K562 (cell line): ENCODE data around the gene CACNG8. TPM values are rescaled to one million over a fixed set of nuclear protein-coding genes. Genes with fewer than 3 reads are reported as not detected.

Experiments
- ATAC-seq: fragments of 200-7000 bp; cut with Tn5 transposase; 3 replicates; pipeline ENCODE4 v1.9.1; 2020; ENCODE audit warnings: moderate library complexity
- BruUV-seq: library from RNA; stranded (reverse); fragments of 400-500 nt; replicated peaks from 2 replicates; lab custom pipeline; 2021; lab: Mats Ljungman, UMichigan
- CTCF ChIA-PET: fragments of 300-600 bp; formaldehyde crosslinking; extraction: SDS; loops from one replicate; lab custom pipeline; 2021; ENCODE audit warnings: low intra/inter-chr PET ratio; lab: Yijun Ruan, JAX
- POLR2A ChIA-PET: fragments of 300-600, 350-650 bp; sonication (Branson Sonifier 250); formaldehyde crosslinking; extraction: SDS; loops from one replicate; lab custom pipeline; 2021; ENCODE audit warnings: antibody characterized with exemption, inconsistent platforms; lab: Yijun Ruan, JAX
- DNase-seq, 4 experiments: peaks; one replicate each; pipeline versions ENCODE4 v3.0.0 to v3.0.0-alpha.2; 2011 to 2018; ENCODE audit warnings: low spot score in 3 of 4, mixed read lengths in 3 of 4; ENCODE audit errors: extremely low read depth in 1 of 4
- FAIRE-seq: peaks from 2 replicates; lab custom pipeline; 2011; peaks lifted over from hg19 to GRCh38; lab: Jason Lieb, UNC
- H2AFZ ChIP-seq: 2 replicates; pipeline ENCODE4 v1.6.0; 2011; ENCODE audit warnings: low read depth, low read length, control low read depth, inconsistent platforms
- H3K27ac ChIP-seq: fragments of 200-600 bp; 3 replicates; pipeline ENCODE4 v1.8.0; 2011; ENCODE audit warnings: low read depth, mild to moderate bottlenecking, control low read depth, inconsistent platforms, low read length, moderate library complexity, mixed read lengths; ENCODE audit errors: extremely low read depth
- H3K27me3 ChIP-seq, 2 experiments: fragments of 300-600 bp in 1 of 2; 2 replicates in 1 of 2; 3 replicates in 1 of 2; pipeline versions ENCODE4 v1.6.0 to v1.8.0; 2011; ENCODE audit warnings: inconsistent platforms in 2 of 2, low read length in 2 of 2, mild to moderate bottlenecking in 1 of 2, mixed read lengths in 1 of 2, moderate library complexity in 1 of 2; ENCODE audit not compliant: control insufficient read depth in 2 of 2, insufficient read depth in 2 of 2
- H3K36me3 ChIP-seq: fragments of 300-600 bp; 3 replicates; pipeline ENCODE4 v1.8.0; 2011; ENCODE audit warnings: mild to moderate bottlenecking, low read length, inconsistent platforms; ENCODE audit not compliant: control insufficient read depth, insufficient read depth
- H3K4me1 ChIP-seq, 2 experiments: fragments of 200-600 bp in 1 of 2; replicated peaks in 1 of 2; 2 replicates in 1 of 2; 3 replicates in 1 of 2; pipeline versions ENCODE4 v1.5.1 to v1.8.0; 2011; ENCODE audit warnings: inconsistent platforms in 2 of 2, low read length in 2 of 2, mild to moderate bottlenecking in 1 of 2, mixed read lengths in 1 of 2, moderate library complexity in 1 of 2; ENCODE audit not compliant: control insufficient read depth in 2 of 2, insufficient read depth in 2 of 2
- H3K4me2 ChIP-seq: 2 replicates; pipeline ENCODE4 v1.6.1; 2011; ENCODE audit warnings: low read length, control low read depth, inconsistent platforms, mixed read lengths; ENCODE audit not compliant: insufficient read depth
- H3K4me3 ChIP-seq: fragments of 200-600 bp; sonication (generic), shearing (Covaris generic); 2 replicates; pipeline ENCODE4 v1.5.1; 2016; ENCODE audit warnings: control low read depth, inconsistent platforms
- H3K79me2 ChIP-seq: fragments of 200-600 bp; 3 replicates; pipeline ENCODE4 v1.8.0; 2011; ENCODE audit warnings: low read length, inconsistent platforms; ENCODE audit not compliant: control insufficient read depth, insufficient read depth
- H3K9ac ChIP-seq, 2 experiments: 2 replicates each; pipeline versions ENCODE4 v1.6.0 to v1.6.1; 2011; ENCODE audit warnings: low read depth in 2 of 2, low read length in 2 of 2, control low read depth in 1 of 2, inconsistent platforms in 1 of 2, mild to moderate bottlenecking in 1 of 2, mixed read lengths in 1 of 2; ENCODE audit not compliant: insufficient read depth in 1 of 2
- H3K9me1 ChIP-seq: one replicate; pipeline ENCODE4 v1.6.0; 2011; ENCODE audit warnings: inconsistent platforms, mild to moderate bottlenecking, low read length, moderate library complexity; ENCODE audit not compliant: control insufficient read depth, insufficient read depth
- H3K9me3 ChIP-seq: replicated peaks from 2 replicates; pipeline ENCODE4 v1.5.1; 2011; ENCODE audit warnings: low read depth, low read length, inconsistent platforms; ENCODE audit not compliant: control insufficient read depth, insufficient read depth
- H4K20me1 ChIP-seq: replicated peaks from 2 replicates; pipeline ENCODE4 v1.6.1; 2011; ENCODE audit warnings: low read length, inconsistent platforms, mixed read lengths; ENCODE audit not compliant: control insufficient read depth, insufficient read depth
- CBX8 ChIP-seq: fragments of 200-600 bp; sonication (generic); IDR thresholded peaks from 2 replicates; pipeline ENCODE4 v1.6.1; 2012; ENCODE audit warnings: borderline replicate concordance, mixed run types, low read depth, mild to moderate bottlenecking, moderate library complexity, mixed read lengths, low read length, control low read depth, inconsistent platforms; ENCODE audit not compliant: poor library complexity, severe bottlenecking; ENCODE audit errors: extremely low read depth
- ELF2 ChIP-seq: fragments of 250-450 bp; sonication (Bioruptor Pico); IDR thresholded peaks from 2 replicates; pipeline ENCODE4 v1.5.0; 2021; ENCODE audit warnings: mild to moderate bottlenecking
- FOXA1 ChIP-seq: fragments of 450-650 bp; IDR thresholded peaks from 2 replicates; pipeline ENCODE4 v1.6.1; 2016; ENCODE audit warnings: mild to moderate bottlenecking, borderline replicate concordance
- HLTF ChIP-seq: fragments of 450-650 bp; IDR thresholded peaks from 2 replicates; pipeline ENCODE4 v1.6.1; 2016
- HNRNPH1 ChIP-seq: fragments of 200-400 bp; formaldehyde crosslinking; optimal IDR thresholded peaks from 2 replicates; pipeline ENCODE3; 2017; ENCODE audit warnings: low read depth, mild to moderate bottlenecking, low read length, moderate library complexity
- LEF1 ChIP-seq: fragments of 450-650 bp; IDR thresholded peaks from 2 replicates; pipeline ENCODE4 v1.6.1; 2016; ENCODE audit warnings: mild to moderate bottlenecking
- NONO ChIP-seq, 2 experiments: fragments of 200-400 bp in 1 of 2; fragments of 450-650 bp in 1 of 2; formaldehyde crosslinking in 1 of 2; IDR thresholded peaks; 2 replicates each; pipeline ENCODE4 v1.6.1; 2017; ENCODE audit warnings: low read depth in 2 of 2, mild to moderate bottlenecking in 2 of 2, moderate library complexity in 2 of 2, low read length in 1 of 2
- POLR2G ChIP-seq: fragments of 200-400 bp; formaldehyde crosslinking; IDR thresholded peaks from 2 replicates; pipeline ENCODE4 v1.6.1; 2017; ENCODE audit warnings: low read depth, mild to moderate bottlenecking, antibody characterized with exemption, low read length, moderate library complexity
- POLR3A ChIP-seq: IDR thresholded peaks from 2 replicates; pipeline ENCODE4 v1.6.1; 2011; ENCODE audit warnings: borderline replicate concordance, mild to moderate bottlenecking, moderate library complexity; ENCODE audit not compliant: insufficient read length, insufficient read depth; ENCODE audit errors: extremely low read depth
- U2AF2 ChIP-seq: fragments of 200-400 bp; formaldehyde crosslinking; optimal IDR thresholded peaks from 2 replicates; pipeline ENCODE3; 2017; ENCODE audit warnings: low read depth, mild to moderate bottlenecking, low read length
- ZNF165 ChIP-seq: fragments of 250-450 bp; sonication (Bioruptor Pico); IDR thresholded peaks from 2 replicates; pipeline ENCODE4 v1.4.0; 2020; ENCODE audit warnings: borderline replicate concordance
- ZNF311 ChIP-seq: fragments of 250-450 bp; sonication (Bioruptor Pico); IDR thresholded peaks from 2 replicates; pipeline ENCODE4 v1.4.0; 2020; ENCODE audit warnings: mild to moderate bottlenecking, moderate library complexity
- ZNF354B ChIP-seq: fragments of 250-450 bp; sonication (Bioruptor Pico); IDR thresholded peaks from 2 replicates; pipeline ENCODE4 v1.4.0; 2020
- ZNF561 ChIP-seq: fragments of 450-650 bp; formaldehyde crosslinking; conservative IDR thresholded peaks from 2 replicates; pipeline ENCODE4 v1.4.0; 2020; ENCODE audit warnings: mild to moderate bottlenecking, moderate library complexity
- ZNF766 ChIP-seq: fragments of 200-800 bp; sonication (Bioruptor generic); conservative IDR thresholded peaks from 2 replicates; pipeline ENCODE4 v1.6.1; 2016; ENCODE audit warnings: missing genetic modification characterization, missing compliant biosample characterization
- WGBS: fragments of 100-300 bp; shearing (Covaris generic); methylation state at CpG from one replicate; pipeline ENCODE4 v1.1.6; 2016; ENCODE audit warnings: low coverage, mixed read lengths; ENCODE audit not compliant: insufficient coverage; ENCODE audit errors: missing lambda C conversion rate; 5-methylcytosine and 5-hydroxymethylcytosine counted together
- in situ Hi-C: fragments of 300-500 bp; cut with MboI; formaldehyde crosslinking; loops from 4 replicates; pipeline ENCODE4 v1.15.0; 2018; ENCODE audit warnings: inconsistent platforms, mixed read lengths
- intact Hi-C: fragments of 100-400 bp; cut with micrococcal nuclease; formaldehyde crosslinking; loops from 2 replicates; pipeline ENCODE4 v1.14.2; 2022
- polyA plus RNA-seq, 8 experiments: library from polyadenylated mRNA; depleted of rRNA in 4 of 8; stranded (reverse) in 5 of 8; unstranded in 3 of 8; fragments of >200 nt; fragmentation: Nextera tagmentation in 2 of 8; fragmentation: Illumina TruSeq in 1 of 8; extraction: Ambion mirVana in 2 of 8; extraction: Trizol in 1 of 8; gene quantifications; 2 replicates each; pipeline versions ENCODE4 v1.2.1 to v1.2.3, GENCODE V29; 2011 to 2014; ENCODE audit warnings: inconsistent platforms in 1 of 8, missing spikeins in 1 of 8
- total RNA-seq, 7 experiments: library from RNA; depleted of rRNA in 6 of 7; stranded (reverse); fragments of >200 nt in 6 of 7; fragmentation: Illumina TruSeq in 2 of 7; extraction: Trizol in 2 of 7; gene quantifications; 2 replicates each; pipeline versions ENCODE4 v1.2.1 to v1.2.3, GENCODE V29; 2011 to 2021; ENCODE audit warnings: low replicate concordance in 1 of 7
- TF ChIP-seq, protein P1 (sequence below): fragments of 250-450 bp; sonication (Bioruptor Pico); IDR thresholded peaks from 2 replicates; pipeline ENCODE4 v1.6.1; 2021; ENCODE audit warnings: mild to moderate bottlenecking

CACNG8 gene
- total and polyA plus RNA-seq, 9 of the 15 experiments (the other 6 are each of a cell fraction or from before 2014, with no cell fraction given): 0.02 to 0.05 TPM; not detected in 7

DNA sequence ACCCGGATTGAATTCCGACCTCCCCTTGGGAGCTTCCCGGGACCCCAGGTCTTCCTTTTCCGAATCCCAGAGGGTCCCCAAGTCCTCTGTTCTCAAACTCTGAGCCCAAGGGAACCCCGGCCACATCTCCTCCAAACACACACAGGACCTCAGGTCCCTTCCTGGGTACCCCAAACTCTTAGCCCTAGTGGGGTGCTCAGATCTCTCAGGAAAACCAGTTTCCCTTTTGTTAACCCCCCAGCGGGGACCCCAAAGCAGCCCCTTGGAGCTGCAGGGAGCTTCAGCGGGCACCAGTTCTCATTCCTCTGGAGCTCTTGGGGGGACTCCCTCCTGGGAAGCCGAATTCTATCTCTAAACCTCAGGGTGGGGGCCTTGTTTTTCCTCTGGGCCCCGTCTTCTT, 29.5 kb downstream of the CACNG8 start:
- Histone ChIP-seq H4K20me1 (no peaks in the 10 kb centered on the region; the same call in 1 of the 2 replicates), H3K4me3 (no peak overlapping the region), H3K9me1 (no peaks in the 10 kb centered on the region), H3K9me3 (no peaks in the 10 kb centered on the region), H2AFZ (no peak overlapping the region), H3K4me2 (no peak overlapping the region), H3K9ac (no peak overlapping the region)
- CTCF ChIA-PET: no interaction called here
- intact Hi-C loops (no loop called here), in situ Hi-C loops (no loop called here)
- 2% methylated on average over 4 of the region's 9 CpGs for WGBS
- DNase-seq (no peak), ATAC-seq (no peak)
- no TSS peak for BruUV-seq
- TF ChIP-seq U2AF2: no peak
- no peak for TF ChIP-seq HNRNPH1
- no peak for TF ChIP-seq ZNF311 (CRISPR knock-in tag)
- TF ChIP-seq ZNF165: no peak
- TF ChIP-seq ZNF354B (CRISPR knock-in tag): no peak
- no peak for TF ChIP-seq CBX8
- TF ChIP-seq ZNF766 (CRISPR knock-in tag): no peak
- no peak for TF ChIP-seq LEF1
- no peak for TF ChIP-seq ZNF561 (CRISPR knock-in tag)
- TF ChIP-seq, protein P1, sequence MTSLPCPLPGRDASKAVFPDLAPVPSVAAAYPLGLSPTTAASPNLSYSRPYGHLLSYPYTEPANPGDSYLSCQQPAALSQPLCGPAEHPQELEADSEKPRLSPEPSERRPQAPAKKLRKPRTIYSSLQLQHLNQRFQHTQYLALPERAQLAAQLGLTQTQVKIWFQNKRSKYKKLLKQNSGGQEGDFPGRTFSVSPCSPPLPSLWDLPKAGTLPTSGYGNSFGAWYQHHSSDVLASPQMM: no peak
- no peak for TF ChIP-seq ELF2 (CRISPR knock-in tag)
- no peak for TF ChIP-seq POLR2G
- TF ChIP-seq HLTF: no peak
- no peak for TF ChIP-seq FOXA1
- no peak for TF ChIP-seq POLR3A
- TF ChIP-seq NONO (IDR thresholded peaks at IDR 0.05; ENCODE audit: low read depth in 2 of 2, low read length in 1 of 2): no peak
- TF ChIP-seq, all 486 proteins: peak for 0
- POLR2A ChIA-PET: interaction anchor here (1.7 kb wide), 1 partner anchor 35 kb away, joined by 5 read pairs; no protein-coding TSS in a partner anchor
- Histone ChIP-seq H3K36me3 (no peaks in the 10 kb centered on the region), H3K4me1 (peaks cover 0 to 8% of the 10 kb centered on the region in 2 experiments; a peak in 2 of 5 replicates), H3K27me3 (peaks cover 11 to 41% of the 10 kb centered on the region in 2 experiments), H3K27ac (no peak overlapping the region), H3K79me2 (no peaks in the 10 kb centered on the region)
- FAIRE-seq: no peak
